NCI-H82 (cell line): Measurements from ENCODE around the gene FIGN.

Source experiments
- DNase-seq: peaks from one replicate; lab custom pipeline; 2025; lab: John Stamatoyannopoulos, UW

The FIGN gene

DNA sequence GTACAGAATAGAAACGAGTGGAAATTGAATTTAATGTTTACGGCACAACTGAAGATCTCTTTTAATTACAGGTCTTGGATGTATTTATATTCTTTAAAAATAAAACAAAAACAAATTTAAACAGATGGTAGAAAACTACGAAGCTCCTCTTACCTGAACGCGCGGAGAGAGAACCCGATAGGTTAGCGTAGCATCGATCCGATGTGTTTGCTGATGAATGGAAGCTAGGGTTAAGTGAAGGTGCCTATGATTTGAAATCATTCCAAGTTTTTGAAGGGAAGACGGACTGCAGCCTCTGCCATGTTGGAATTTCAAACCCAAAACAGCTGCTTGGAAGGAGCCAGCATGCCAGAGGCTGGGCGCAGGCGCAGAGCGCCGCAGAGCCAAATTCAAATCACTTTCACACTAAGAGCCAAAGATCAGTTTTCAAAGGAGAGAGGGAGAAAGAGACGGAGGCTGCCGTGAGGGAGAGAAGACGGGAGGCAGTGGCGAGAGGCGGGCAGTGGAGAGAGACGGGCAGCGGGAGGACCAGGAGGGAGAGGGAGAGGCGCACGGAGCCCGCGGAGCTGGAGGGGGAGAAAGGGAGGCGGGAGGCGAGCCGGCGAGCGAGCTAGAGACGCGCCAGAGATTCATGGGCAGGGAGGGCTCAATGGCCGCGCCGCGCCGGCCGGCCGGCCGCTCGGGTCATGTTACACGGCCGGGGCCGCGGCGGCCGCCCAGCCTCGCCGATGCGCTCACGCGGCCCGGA, at the start of gene FIGN:
Gene FIGN (minus strand): TSS at position 324 of the 748 bp plus-strand sequence. CDS start 1,081 bp downstream, outside the sequence.
- peak; percentile 87 for DNase-seq

- no peak for DNase-seq
Measured at GRCh38 chr2:163785162-163785561, 49.4 kb upstream of the FIGN start.

DNA sequence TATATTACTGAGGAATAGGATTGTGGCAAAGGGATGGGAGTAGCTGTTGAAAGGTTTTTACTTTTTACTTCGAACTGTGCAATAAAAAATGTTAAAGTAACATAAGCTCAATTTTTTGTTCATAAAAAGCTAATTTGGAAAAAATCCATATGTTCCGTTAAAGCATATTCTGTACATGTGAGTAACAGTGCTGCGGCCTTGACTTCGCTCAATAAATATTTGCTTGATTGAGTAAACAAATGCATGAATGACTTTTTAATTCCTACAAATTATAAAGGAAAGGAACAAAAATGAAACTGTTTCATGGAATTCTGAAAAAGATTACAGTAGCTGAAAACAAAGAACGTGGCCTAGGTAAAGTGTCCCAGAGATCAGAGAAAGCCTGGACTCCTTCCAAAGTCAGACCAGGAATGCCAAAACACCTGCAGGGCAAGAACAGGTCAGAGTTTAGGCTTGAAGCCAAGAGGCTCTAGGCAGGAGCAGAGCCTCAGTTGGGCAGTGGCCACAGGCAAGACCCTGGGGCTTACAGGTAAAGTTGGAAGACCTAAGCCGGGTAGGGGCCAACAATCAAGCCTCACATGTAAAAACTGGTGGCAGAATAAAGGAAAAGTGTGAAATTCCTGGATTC, 44.3 kb upstream of the FIGN start:
- no peak for DNase-seq

GRCh38 chr2:163778045-163778781, 42.4 kb upstream of the FIGN start:
- DNase-seq: no peak

- no peak for DNase-seq
Measured at GRCh38 chr2:163775304-163775703, 39.5 kb upstream of the FIGN start.

- DNase-seq: no peak
Measured at GRCh38 chr2:163774862-163775261, 39.1 kb upstream of the FIGN start.

GRCh38 chr2:163773276-163773675, 37.5 kb upstream of the FIGN start:
- no peak for DNase-seq

DNA sequence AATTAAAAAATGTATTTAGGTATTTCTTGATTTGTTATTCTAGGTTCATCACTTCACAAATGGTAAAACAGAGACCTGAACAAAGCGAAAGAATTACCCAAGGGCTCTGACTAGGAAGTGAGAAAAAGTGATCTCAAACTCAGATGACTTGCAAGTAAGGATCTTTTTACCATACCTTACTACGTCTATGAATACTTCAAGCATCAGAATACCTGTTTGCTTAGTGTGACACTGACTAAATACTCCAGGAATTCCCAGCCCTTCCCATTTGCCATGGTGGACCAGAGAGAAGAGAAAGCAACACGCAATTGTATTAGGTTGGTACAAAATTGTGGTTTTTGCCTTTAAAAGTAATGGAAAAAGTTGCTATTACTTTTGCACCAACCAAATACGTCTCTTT, 35.8 kb upstream of the FIGN start:
- DNase-seq: no peak

DNA sequence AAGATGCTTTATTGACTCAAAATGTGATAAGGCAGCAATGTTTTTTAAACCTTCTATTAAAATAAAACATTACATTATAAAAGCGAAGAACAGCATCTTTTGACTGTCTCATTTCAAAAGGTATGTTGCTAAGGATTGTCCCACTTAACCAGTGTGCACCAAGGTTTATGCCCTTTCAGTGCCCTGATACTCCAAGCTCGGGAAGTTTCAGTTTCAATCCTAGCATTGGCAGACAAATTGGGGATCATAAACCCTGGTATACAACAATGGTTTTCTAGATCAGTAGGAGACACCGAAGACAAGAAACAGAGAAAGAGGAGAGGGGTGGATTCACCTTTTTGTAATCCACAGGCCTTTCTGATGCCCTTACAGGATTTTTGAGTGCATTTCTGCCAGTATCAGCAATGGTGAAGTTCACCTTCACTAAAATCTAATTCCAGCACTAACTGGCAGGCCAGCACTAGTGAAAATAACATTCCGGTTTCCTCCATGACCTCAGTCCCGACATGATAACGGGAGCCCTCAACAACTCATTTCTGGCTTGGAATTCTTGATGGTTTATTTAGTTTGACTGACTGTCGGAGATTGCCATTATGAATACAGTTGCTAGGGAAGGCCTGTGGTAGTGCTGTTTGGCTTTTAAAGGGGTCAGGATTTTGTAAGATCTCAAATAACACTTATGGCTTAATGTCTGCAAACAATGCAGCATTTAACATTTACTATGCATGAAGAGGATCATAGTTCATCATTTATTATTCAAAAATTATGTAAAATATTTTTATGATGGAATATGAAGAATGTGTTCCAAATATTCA, 33.3 kb upstream of the FIGN start:
- no peak for DNase-seq

DNA sequence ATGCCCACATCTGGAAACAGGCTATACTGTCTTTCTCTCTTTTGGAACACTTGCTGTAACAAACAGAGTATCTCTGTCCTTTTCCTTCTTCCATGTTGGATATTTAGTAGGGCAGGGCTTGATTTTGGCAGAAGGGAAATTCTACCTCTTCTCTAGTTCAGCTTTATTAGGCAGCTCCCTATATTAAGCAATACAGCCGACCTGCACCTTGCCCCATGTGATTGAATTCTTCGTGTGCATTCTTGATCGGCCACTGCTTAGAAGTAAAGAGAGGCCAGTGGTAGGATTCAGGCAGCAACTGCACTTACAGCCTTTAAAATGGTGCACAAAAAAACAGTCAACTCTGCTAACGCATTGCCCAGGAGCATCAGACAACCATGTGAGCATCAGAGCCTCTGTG, 31.3 kb upstream of the FIGN start:
- DNase-seq: no peak

- DNase-seq: no peak
Measured at GRCh38 chr2:163764566-163764965, 28.8 kb upstream of the FIGN start.

- DNase-seq: no peak
Measured at GRCh38 chr2:163759013-163759412, 23.2 kb upstream of the FIGN start.

DNA sequence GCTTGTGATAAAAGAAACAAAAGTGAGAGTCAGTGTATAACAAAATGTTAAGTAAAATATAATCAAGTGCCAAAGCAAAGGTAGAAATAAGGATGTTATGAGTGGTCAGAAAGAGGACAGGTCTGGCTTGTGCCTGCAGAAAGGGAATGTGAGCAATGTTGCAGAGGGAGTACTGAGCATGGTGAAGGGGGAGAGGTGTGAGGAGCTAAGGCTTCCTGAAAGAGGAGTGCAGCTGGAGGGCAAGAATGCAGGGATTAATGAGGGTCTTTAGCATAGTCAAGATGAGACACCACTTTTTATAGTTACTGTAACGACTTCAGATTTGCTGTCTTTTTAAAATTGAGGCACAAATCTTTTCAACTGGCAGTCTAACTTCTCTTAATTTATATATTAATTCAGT, 22.0 kb upstream of the FIGN start:
- no peak for DNase-seq

DNA sequence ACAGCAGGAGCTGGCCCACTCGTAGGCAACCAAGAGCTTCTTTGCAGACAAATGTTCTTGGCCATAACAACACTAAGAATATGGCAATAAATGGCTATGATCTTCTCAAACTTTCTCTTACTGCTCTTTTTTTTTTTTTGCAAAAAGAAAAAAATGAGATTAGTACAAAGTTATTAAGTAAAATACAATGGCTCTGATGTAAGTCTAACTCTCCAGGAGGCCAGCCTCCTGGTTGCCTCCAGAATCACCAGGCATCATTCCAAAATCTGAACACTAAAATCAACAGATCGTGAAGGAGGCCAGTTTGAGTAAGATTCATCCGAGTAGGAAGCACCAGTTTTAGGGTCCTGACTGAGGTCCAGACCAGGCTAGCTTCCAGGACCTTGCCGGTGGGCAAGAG, 20.8 kb upstream of the FIGN start:
- DNase-seq: no peak

GRCh38 chr2:163755366-163755765, 19.6 kb upstream of the FIGN start:
- no peak for DNase-seq

- no peak for DNase-seq
Measured at GRCh38 chr2:163753726-163754125, 17.9 kb upstream of the FIGN start.

- no peak for DNase-seq
Measured at GRCh38 chr2:163752267-163752666, 16.5 kb upstream of the FIGN start.

GRCh38 chr2:163751696-163752095, 15.9 kb upstream of the FIGN start:
- no peak for DNase-seq

DNA sequence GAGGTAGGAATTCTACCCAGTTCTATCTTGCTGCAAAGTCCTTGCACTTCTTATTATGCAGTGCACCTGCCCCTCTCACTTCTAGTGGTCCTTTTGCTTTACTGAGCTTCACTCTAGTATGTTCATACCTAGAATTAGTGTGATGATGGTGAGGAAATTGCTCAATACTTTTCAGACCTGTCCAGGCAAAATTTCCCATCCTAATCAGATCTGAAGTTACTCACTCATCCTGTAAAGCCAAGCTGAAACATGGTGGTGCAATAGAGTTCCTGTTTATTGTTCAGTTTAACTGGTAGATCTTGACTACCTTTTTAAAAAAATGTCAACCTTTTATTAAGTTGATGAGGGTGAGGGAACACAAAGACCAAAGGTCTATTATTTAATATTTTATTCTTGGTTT, 12.6 kb upstream of the FIGN start:
- DNase-seq: no peak

DNA sequence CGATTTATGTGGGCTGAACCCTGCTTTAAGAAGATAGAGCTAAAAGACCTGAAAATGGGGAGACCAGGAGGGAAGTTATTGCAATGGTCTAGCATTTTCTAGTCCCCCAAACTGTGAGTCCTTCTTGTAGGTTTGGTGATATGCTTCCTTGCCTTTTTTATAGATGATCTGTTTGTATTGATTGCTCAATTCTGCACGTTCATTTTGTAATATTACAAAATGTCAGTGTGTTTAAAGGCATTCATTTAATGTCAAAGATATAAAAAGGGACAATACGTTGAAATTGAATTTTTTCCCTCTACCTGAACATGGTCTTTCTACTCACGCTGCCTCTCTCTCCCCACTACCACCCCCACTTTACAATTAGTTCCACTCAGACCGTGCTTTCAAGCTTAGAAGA, 5.6 kb upstream of the FIGN start:
- DNase-seq: no peak

GRCh38 chr2:163737563-163737962, 1.8 kb upstream of the FIGN start:
- DNase-seq: peak; percentile 29

DNA sequence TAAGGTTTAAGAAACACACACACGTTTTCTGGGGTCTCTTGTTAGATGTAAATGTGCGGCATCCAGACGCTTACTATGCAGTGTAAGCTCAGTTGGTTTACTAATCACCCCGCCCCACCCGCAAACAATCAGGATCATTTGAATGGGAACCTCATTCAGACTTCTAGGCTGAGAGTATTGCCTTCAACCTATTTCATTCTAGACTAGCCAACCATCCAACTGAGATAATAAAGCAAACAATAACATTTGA, 1.3 kb upstream of the FIGN start:
- DNase-seq: peak; percentile 89
